ENCODE results near the gene MRPL3.

DNA sequence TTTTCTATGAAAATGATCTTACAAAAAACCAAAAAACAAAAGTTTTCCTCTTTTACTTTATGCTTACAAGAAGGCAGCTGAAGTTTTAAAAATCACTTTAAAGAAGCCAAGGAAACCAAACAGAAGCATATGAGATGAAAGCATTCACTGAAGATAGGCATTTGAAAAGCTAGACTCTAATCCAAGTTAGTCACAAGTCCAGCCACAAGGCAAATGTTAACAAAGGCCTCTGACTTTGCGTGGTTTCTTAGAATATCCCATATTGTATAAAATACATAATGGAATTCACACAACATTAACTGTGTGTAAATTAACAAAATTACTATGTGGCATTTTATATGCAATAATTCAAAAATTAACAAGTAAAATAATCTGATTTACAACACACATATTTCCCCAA lies 17.7 kb downstream of the MRPL3 start:
- TF ChIP-seq, protein P1, sequence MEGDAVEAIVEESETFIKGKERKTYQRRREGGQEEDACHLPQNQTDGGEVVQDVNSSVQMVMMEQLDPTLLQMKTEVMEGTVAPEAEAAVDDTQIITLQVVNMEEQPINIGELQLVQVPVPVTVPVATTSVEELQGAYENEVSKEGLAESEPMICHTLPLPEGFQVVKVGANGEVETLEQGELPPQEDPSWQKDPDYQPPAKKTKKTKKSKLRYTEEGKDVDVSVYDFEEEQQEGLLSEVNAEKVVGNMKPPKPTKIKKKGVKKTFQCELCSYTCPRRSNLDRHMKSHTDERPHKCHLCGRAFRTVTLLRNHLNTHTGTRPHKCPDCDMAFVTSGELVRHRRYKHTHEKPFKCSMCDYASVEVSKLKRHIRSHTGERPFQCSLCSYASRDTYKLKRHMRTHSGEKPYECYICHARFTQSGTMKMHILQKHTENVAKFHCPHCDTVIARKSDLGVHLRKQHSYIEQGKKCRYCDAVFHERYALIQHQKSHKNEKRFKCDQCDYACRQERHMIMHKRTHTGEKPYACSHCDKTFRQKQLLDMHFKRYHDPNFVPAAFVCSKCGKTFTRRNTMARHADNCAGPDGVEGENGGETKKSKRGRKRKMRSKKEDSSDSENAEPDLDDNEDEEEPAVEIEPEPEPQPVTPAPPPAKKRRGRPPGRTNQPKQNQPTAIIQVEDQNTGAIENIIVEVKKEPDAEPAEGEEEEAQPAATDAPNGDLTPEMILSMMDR (IDR thresholded peaks at IDR 0.05), result no peak
- TF ChIP-seq POLR2A (IDR thresholded peaks at IDR 0.05), result no peak
